Panc1 (cell line): ENCODE results near the gene FAM53A.

Source experiments
- POLR2AphosphoS5 ChIP-seq: IDR thresholded peaks from 2 replicates; pipeline ENCODE4 v1.6.1; 2012; ENCODE audit warnings: mild to moderate bottlenecking, low read depth, low read length, moderate library complexity
- TF ChIP-seq, protein P1 (sequence below): fragments of 450-650 bp; IDR thresholded peaks from 2 replicates; pipeline ENCODE4 v1.5.1; 2017; ENCODE audit warnings: mild to moderate bottlenecking
- TF ChIP-seq, protein P2 (sequence below), 2 experiments: IDR thresholded peaks; 2 replicates each; pipeline ENCODE4 v1.6.1; 2011 to 2012; ENCODE audit warnings: low read depth in 2 of 2, control low read depth in 1 of 2, low read length in 1 of 2, mild to moderate bottlenecking in 1 of 2, moderate library complexity in 1 of 2; ENCODE audit not compliant: insufficient read depth in 1 of 2

DNA sequence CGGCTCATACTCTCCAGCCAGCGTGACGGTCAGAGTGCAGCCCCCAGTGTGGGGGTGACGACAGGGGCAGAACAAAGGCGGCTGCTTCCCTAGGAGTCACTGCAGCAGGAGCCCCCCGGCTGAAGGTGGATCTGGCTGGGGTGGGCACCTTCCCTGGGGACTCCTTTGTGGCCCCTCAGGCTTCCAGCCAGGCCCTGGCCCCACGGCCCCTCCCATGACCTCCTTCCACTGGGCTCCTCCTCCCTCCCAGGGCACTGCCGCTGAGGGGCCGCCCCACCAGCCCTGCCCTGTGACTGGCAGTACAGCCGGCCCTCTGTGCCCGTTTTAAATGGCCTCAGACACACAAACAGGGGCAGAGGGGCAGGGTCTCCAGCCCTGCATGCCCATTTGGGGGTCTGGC is 61.9 kb downstream of the FAM53A start:
- TF ChIP-seq, protein P1, sequence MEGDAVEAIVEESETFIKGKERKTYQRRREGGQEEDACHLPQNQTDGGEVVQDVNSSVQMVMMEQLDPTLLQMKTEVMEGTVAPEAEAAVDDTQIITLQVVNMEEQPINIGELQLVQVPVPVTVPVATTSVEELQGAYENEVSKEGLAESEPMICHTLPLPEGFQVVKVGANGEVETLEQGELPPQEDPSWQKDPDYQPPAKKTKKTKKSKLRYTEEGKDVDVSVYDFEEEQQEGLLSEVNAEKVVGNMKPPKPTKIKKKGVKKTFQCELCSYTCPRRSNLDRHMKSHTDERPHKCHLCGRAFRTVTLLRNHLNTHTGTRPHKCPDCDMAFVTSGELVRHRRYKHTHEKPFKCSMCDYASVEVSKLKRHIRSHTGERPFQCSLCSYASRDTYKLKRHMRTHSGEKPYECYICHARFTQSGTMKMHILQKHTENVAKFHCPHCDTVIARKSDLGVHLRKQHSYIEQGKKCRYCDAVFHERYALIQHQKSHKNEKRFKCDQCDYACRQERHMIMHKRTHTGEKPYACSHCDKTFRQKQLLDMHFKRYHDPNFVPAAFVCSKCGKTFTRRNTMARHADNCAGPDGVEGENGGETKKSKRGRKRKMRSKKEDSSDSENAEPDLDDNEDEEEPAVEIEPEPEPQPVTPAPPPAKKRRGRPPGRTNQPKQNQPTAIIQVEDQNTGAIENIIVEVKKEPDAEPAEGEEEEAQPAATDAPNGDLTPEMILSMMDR: no peak
- no peak for TF ChIP-seq POLR2AphosphoS5
- TF ChIP-seq, protein P2, sequence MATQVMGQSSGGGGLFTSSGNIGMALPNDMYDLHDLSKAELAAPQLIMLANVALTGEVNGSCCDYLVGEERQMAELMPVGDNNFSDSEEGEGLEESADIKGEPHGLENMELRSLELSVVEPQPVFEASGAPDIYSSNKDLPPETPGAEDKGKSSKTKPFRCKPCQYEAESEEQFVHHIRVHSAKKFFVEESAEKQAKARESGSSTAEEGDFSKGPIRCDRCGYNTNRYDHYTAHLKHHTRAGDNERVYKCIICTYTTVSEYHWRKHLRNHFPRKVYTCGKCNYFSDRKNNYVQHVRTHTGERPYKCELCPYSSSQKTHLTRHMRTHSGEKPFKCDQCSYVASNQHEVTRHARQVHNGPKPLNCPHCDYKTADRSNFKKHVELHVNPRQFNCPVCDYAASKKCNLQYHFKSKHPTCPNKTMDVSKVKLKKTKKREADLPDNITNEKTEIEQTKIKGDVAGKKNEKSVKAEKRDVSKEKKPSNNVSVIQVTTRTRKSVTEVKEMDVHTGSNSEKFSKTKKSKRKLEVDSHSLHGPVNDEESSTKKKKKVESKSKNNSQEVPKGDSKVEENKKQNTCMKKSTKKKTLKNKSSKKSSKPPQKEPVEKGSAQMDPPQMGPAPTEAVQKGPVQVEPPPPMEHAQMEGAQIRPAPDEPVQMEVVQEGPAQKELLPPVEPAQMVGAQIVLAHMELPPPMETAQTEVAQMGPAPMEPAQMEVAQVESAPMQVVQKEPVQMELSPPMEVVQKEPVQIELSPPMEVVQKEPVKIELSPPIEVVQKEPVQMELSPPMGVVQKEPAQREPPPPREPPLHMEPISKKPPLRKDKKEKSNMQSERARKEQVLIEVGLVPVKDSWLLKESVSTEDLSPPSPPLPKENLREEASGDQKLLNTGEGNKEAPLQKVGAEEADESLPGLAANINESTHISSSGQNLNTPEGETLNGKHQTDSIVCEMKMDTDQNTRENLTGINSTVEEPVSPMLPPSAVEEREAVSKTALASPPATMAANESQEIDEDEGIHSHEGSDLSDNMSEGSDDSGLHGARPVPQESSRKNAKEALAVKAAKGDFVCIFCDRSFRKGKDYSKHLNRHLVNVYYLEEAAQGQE (IDR thresholded peaks at IDR 0.05; ENCODE audit: insufficient read depth in 1 of 2, low read depth in 2 of 2, low read length in 1 of 2): no peak
